ENCODE measurements around the gene EXOC4. TPM values are rescaled to one million over a fixed set of nuclear protein-coding genes. Genes with fewer than 3 reads are reported as not detected.

The EXOC4 gene
- total RNA-seq, 4 donors from 2014 or later = 36.9 to 78.0 (median 52.2) TPM

GRCh38 chr7:133977409-133978274 lies 724.8 kb downstream of the EXOC4 start:
- intact Hi-C loops (cut with DNase I; ENCODE audit: low total_unique reads) = no loop called here
- in situ Hi-C loops (cut with MboI; ENCODE audit: low sequenced_read_pairs in 4 of 4) = no loop called here
- H3K36me3 ChIP-seq = no peaks in the 10 kb centered on the region
- no peaks in the 10 kb centered on the region for H3K27me3 ChIP-seq
- H3K9me3 ChIP-seq = no peaks in the 10 kb centered on the region
- TF ChIP-seq POLR2A (IDR thresholded peaks at IDR 0.05) = no peak
- TF ChIP-seq, protein P1, sequence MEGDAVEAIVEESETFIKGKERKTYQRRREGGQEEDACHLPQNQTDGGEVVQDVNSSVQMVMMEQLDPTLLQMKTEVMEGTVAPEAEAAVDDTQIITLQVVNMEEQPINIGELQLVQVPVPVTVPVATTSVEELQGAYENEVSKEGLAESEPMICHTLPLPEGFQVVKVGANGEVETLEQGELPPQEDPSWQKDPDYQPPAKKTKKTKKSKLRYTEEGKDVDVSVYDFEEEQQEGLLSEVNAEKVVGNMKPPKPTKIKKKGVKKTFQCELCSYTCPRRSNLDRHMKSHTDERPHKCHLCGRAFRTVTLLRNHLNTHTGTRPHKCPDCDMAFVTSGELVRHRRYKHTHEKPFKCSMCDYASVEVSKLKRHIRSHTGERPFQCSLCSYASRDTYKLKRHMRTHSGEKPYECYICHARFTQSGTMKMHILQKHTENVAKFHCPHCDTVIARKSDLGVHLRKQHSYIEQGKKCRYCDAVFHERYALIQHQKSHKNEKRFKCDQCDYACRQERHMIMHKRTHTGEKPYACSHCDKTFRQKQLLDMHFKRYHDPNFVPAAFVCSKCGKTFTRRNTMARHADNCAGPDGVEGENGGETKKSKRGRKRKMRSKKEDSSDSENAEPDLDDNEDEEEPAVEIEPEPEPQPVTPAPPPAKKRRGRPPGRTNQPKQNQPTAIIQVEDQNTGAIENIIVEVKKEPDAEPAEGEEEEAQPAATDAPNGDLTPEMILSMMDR (IDR thresholded peaks at IDR 0.05 in 4 of 5, conservative IDR thresholded peaks at IDR 0.05 in 1 of 5) = no peak
- DNase-seq (no peak), ATAC-seq (no peak)
- no peak overlapping the region for H3K4me3 ChIP-seq
- H3K4me1 ChIP-seq = peaks cover 0 to 9% of the 10 kb centered on the region in 2 donors
- no peak overlapping the region for H3K27ac ChIP-seq

DNA sequence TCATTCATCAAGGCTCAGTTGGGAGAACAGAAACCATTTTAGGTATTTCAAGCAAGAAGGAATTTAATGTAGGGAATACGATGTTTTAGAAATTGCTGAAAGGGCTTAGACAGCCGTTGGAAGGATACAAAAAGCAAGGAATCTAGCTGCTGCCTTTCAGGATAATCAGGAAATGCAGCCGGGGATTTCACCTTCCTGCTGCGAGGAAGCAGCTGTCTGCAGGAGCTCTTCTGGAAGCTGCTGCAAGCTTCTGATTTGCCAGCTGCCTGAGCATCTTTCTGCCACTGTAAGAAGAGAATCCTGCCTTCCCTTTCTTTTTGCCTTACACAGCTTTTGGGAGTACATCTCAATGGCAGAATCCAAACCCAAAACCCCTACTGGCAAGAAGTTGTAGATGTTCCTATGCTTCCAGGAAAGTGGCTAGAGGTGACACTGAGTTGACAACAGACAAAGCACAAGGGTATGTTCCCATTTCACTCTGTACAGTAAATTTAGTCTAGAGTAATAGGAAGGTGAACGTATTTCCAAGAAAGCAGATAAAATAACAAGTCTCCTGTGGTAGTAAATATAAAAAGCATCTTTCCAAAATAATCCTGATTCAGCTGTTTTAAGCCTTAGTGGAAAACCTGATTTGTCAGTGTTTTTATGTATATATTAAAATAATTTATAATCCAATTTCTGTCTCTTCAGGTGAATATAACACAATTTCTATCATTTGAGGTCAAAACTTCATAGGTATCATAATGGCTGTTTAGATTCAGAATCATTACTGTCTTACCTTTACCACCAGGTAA lies 725.8 kb downstream of the EXOC4 start:
- no peak overlapping the region for H3K27ac ChIP-seq
- no peak overlapping the region for H3K4me3 ChIP-seq
- H3K36me3 ChIP-seq = no peaks in the 10 kb centered on the region
- in situ Hi-C loops (cut with MboI; ENCODE audit: low sequenced_read_pairs in 4 of 4) (no loop called here), intact Hi-C loops (cut with DNase I; ENCODE audit: low total_unique reads) (no loop called here)
- TF ChIP-seq, protein P1 (IDR thresholded peaks at IDR 0.05 in 4 of 5, conservative IDR thresholded peaks at IDR 0.05 in 1 of 5) = no peak
- TF ChIP-seq POLR2A (IDR thresholded peaks at IDR 0.05) = no peak
- DNase-seq (no peak), ATAC-seq (no peak)
- no peaks in the 10 kb centered on the region for H3K9me3 ChIP-seq
- H3K4me1 ChIP-seq = peaks cover 0 to 8% of the 10 kb centered on the region in 2 donors
- no peaks in the 10 kb centered on the region for H3K27me3 ChIP-seq

- in situ Hi-C loops (cut with MboI; ENCODE audit: low sequenced_read_pairs in 4 of 4) (no loop called here), intact Hi-C loops (cut with DNase I; ENCODE audit: low total_unique reads) (no loop called here)
- H3K27me3 ChIP-seq = no peaks in the 10 kb centered on the region
- H3K4me1 ChIP-seq = peaks cover 0 to 5% of the 10 kb centered on the region in 2 donors
- DNase-seq (no peak), ATAC-seq (no peak)
- no peak overlapping the region for H3K27ac ChIP-seq
- no peaks in the 10 kb centered on the region for H3K36me3 ChIP-seq
- no peak overlapping the region for H3K4me3 ChIP-seq
- no peak for TF ChIP-seq POLR2A (IDR thresholded peaks at IDR 0.05)
- TF ChIP-seq, protein P1 (IDR thresholded peaks at IDR 0.05 in 4 of 5, conservative IDR thresholded peaks at IDR 0.05 in 1 of 5) = no peak
- no peaks in the 10 kb centered on the region for H3K9me3 ChIP-seq
Measured at GRCh38 chr7:133980804-133981203, 727.9 kb downstream of the EXOC4 start.

- H3K9me3 ChIP-seq = no peaks in the 10 kb centered on the region
- in situ Hi-C loops (cut with MboI; ENCODE audit: low sequenced_read_pairs in 4 of 4) (no loop called here), intact Hi-C loops (cut with DNase I; ENCODE audit: low total_unique reads) (no loop called here)
- DNase-seq (no peak), ATAC-seq (no peak)
- no peak overlapping the region for H3K4me3 ChIP-seq
- TF ChIP-seq, protein P1 (IDR thresholded peaks at IDR 0.05 in 4 of 5, conservative IDR thresholded peaks at IDR 0.05 in 1 of 5) = no peak
- TF ChIP-seq POLR2A (IDR thresholded peaks at IDR 0.05) = no peak
- H3K27me3 ChIP-seq = no peaks in the 10 kb centered on the region
- no peaks in the 10 kb centered on the region for H3K36me3 ChIP-seq
- H3K4me1 ChIP-seq = no peaks in the 10 kb centered on the region
- no peak overlapping the region for H3K27ac ChIP-seq
Measured at GRCh38 chr7:133983685-133984419, 731.0 kb downstream of the EXOC4 start.

All from gastrocnemius medialis (tissue), 4 donors.